Lower leg skin (tissue), 4 donors: ENCODE data around the gene MRFAP1L1. TPM values are rescaled to one million over a fixed set of nuclear protein-coding genes. Genes with fewer than 3 reads are reported as not detected.

Experiments used
- DNase-seq, 2 donors: peaks; one replicate each; pipeline ENCODE4 v3.0.0-alpha.2; 2019; ENCODE audit warnings: low spot score in 2 of 2
- H3K4me3 ChIP-seq: fragments of 200-600 bp; sonication (generic); 2 replicates; pipeline ENCODE4 v1.5.1; 2017; ENCODE audit warnings: mild to moderate bottlenecking, low read depth; ENCODE audit not compliant: poor library complexity, severe bottlenecking
- POLR2A ChIP-seq, 2 donors: fragments of 450-650 bp; IDR thresholded peaks; one replicate each; pipeline ENCODE4 v1.6.1; 2016 to 2017; ENCODE audit warnings: antibody characterized with exemption in 2 of 2, mild to moderate bottlenecking in 1 of 2, moderate library complexity in 1 of 2
- WGBS, 2 donors: methylation state at CpG; one replicate each; pipeline ENCODE4 v1.1.5; 2018; 5-methylcytosine and 5-hydroxymethylcytosine counted together
- intact Hi-C: fragments of 100-400 bp; cut with DNase I; formaldehyde crosslinking; loops from one replicate; pipeline ENCODE4 v1.15.0; 2023; ENCODE audit warnings: low total_unique reads
- total RNA-seq, 4 donors: library from RNA; depleted of rRNA; stranded (reverse); fragments of >200 nt; gene quantifications; one replicate each; pipeline ENCODE4 v1.1.0, GENCODE V29; 2016
- TF ChIP-seq, protein P1 (sequence below), 3 donors: fragments of 450-650 bp; IDR thresholded peaks; one replicate each; pipeline ENCODE4 v1.5.1; 2016; ENCODE audit warnings: antibody characterized with exemption in 3 of 3, mild to moderate bottlenecking in 3 of 3, moderate library complexity in 2 of 3

The MRFAP1L1 gene
- total RNA-seq, 4 donors from 2014 or later, result 52.8 to 73.8 (median 69.1) TPM

DNA sequence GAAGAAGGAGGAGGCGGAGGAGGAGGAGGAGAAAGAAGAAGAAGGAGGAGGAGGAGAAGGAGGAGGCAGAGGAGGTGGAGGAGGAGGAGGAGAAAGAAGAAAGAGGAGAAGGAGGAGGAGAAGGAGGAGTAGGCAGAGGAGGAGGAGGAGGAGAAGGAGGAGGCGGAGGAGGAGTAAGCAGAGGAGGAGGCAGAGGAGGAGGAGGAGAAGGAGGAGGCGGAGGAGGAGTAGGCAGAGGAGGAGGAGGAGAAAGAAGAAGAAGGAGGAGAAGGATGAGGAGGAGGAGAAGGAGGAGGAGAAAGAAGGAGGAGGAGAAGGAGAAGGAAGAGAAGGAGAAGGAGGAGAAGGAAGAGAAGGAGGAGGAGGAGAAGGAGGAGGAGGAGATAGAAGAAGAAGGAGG is 49.2 kb downstream of the MRFAP1L1 start:
- H3K4me3 ChIP-seq, result no peak overlapping the region
- TF ChIP-seq, protein P1, sequence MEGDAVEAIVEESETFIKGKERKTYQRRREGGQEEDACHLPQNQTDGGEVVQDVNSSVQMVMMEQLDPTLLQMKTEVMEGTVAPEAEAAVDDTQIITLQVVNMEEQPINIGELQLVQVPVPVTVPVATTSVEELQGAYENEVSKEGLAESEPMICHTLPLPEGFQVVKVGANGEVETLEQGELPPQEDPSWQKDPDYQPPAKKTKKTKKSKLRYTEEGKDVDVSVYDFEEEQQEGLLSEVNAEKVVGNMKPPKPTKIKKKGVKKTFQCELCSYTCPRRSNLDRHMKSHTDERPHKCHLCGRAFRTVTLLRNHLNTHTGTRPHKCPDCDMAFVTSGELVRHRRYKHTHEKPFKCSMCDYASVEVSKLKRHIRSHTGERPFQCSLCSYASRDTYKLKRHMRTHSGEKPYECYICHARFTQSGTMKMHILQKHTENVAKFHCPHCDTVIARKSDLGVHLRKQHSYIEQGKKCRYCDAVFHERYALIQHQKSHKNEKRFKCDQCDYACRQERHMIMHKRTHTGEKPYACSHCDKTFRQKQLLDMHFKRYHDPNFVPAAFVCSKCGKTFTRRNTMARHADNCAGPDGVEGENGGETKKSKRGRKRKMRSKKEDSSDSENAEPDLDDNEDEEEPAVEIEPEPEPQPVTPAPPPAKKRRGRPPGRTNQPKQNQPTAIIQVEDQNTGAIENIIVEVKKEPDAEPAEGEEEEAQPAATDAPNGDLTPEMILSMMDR (IDR thresholded peaks at IDR 0.05), result no peak
- TF ChIP-seq POLR2A (IDR thresholded peaks at IDR 0.05), result no peak
- intact Hi-C loops, result no loop called here
- DNase-seq, result peak in 1 of 2 donors; percentile 14
- WGBS, 2 donors, result 84 to 97% methylated on average over 3 of the region's 3 CpGs

DNA sequence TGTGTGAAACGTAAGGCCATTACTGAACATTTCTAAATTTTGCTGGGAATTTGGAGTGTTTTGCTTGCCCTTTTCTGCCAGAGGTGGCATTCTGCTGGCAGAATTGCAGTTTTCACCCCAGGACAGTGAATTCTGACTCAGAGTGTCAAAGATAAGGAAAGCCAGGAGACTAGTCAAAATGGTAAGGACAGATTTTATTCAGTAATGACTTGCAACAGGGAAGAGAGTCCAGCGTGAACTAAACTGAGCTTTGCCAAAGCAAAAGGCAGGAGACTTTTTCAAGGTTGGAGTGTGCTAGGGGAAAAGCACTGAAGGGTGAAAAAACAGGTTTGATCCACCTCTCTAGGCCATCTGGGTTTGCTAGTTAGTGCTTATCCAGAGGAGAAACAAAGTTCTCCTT is 49.8 kb downstream of the MRFAP1L1 start:
- WGBS, 2 donors, result 88 to 91% methylated on average over 2 of the region's 2 CpGs
- DNase-seq, result peak in 1 of 2 donors; percentile 5
- intact Hi-C loops, result no loop called here
- no peak overlapping the region for H3K4me3 ChIP-seq
- no peak for TF ChIP-seq POLR2A (IDR thresholded peaks at IDR 0.05)

DNA sequence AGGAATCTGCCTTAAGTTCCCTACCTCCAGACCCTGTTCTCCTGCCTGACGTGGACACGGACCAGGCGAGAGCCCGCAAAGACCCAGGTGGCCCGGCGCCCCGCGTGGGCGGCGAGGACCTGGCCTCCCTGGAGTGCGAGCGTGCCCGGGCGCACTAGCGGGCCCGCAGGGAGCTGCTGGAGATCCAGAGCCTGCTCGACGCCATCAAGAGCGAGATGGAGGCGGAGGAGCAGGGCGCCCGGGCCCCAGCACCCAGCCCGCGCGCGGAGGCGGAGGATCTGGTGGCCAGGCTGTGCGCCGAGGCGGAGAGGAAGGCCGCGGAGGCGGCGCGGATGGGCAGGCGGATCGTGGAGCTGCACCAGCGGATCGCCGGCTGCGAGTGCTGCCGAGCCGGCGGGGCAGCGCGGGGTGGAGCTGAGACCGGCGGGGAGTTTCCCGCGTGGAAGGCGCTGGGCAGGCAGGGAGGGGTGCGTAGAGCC is 51.0 kb downstream of the MRFAP1L1 start:
- WGBS, 2 donors, result 1 to 5% methylated on average over 37 to 44 of the region's 52 CpGs
- no peak for TF ChIP-seq POLR2A (IDR thresholded peaks at IDR 0.05)
- TF ChIP-seq, protein P1 (IDR thresholded peaks at IDR 0.05), result no peak
- intact Hi-C loops, result no loop called here

DNA sequence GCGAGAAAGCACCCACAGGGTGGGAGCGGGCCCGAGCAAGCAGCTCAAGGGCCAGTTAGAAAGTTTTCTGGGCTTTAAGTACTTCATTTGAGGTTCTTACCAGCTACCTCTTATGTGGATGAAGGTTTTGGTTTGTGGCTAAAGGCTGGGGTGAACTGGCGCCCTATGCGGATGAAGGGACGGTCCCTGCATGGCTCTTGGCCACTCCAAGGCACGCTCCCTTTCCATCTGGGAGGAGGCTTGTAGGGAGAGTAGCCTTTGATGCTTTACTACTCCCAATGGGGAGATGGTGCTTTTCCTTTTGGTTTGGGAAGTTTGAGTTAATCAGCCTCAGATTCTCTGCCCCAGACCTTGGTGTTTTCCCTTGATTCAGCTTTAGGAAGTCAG is 51.5 kb downstream of the MRFAP1L1 start:
- WGBS, 2 donors, result 71 to 76% methylated on average over 7 of the region's 7 CpGs
- H3K4me3 ChIP-seq, result no peak overlapping the region

More for the DNA sequence above, 51.0 kb downstream of the MRFAP1L1 start:
- H3K4me3 ChIP-seq, result no peak overlapping the region
- DNase-seq, result peak in 1 of 2 donors; percentile 88

More for the DNA sequence above, 51.5 kb downstream of the MRFAP1L1 start:
- TF ChIP-seq POLR2A (IDR thresholded peaks at IDR 0.05), result no peak
- TF ChIP-seq, protein P1 (IDR thresholded peaks at IDR 0.05), result no peak
- intact Hi-C loops, result no loop called here
- DNase-seq, result no peak

Other genes with a start within 250 kb of the MRFAP1L1 start
- 10 to 100 TPM; 50.7 to 81.3 (median 62.0) TPM for gene PPP2R2C, start 237.3 kb downstream of the MRFAP1L1 start, total RNA-seq
- gene MAN2B2, start 134.7 kb downstream of the MRFAP1L1 start, total RNA-seq, result 10 to 100 TPM; 14.1 to 33.7 (median 27.0) TPM
- 100 to 1,000 TPM; 136 to 234 (median 170) TPM for gene MRFAP1, start 69.2 kb downstream of the MRFAP1L1 start, total RNA-seq
- 10 to 100 TPM in 3 of 4 donors, 1 to 10 TPM in 1; 5.3 to 43.7 (median 15.7) TPM for gene S100P, start 16.0 kb downstream of the MRFAP1L1 start, total RNA-seq
- gene BLOC1S4, start 6.3 kb upstream of the MRFAP1L1 start, total RNA-seq, result 10 to 100 TPM; 17.9 to 24.3 (median 22.8) TPM
- gene KIAA0232, start 72.9 kb upstream of the MRFAP1L1 start, total RNA-seq, result 10 to 100 TPM; 19.2 to 52.1 (median 24.6) TPM
- 100 to 1,000 TPM in 1 of 4 donors, 10 to 100 TPM in 3; 54.7 to 101 (median 73.3) TPM for gene TBC1D14, start 200.0 kb upstream of the MRFAP1L1 start, total RNA-seq